ENCODE results near the gene LRRC3. TPM values are rescaled to one million over a fixed set of nuclear protein-coding genes. Genes with fewer than 3 reads are reported as not detected.

The LRRC3 gene
- total and polyA plus RNA-seq, 4 donors: 3.0 to 14.2 (median 7.5) TPM

Small RNA genes within 50 kb of the gene (small RNA-seq; reads per million reads assigned to genes)
- gene RF00285: not detected

Other genes with a start within 250 kb of the LRRC3 start
- 1 to 10 TPM; 1.1 to 1.6 TPM for gene ICOSLG, start 214.6 kb upstream of the LRRC3 start, total RNA-seq
- 1 to 10 TPM in 1 of 2 donors, under 1 TPM in 1; 0.69 to 1.1 TPM for gene ICOSLG, start 214.6 kb upstream of the LRRC3 start, polyA plus RNA-seq
- gene DNMT3L, start 193.6 kb upstream of the LRRC3 start, total RNA-seq: under 1 TPM in 1 of 2 donors, not detected in 1; 0.25 TPM
- under 1 TPM; 0.18 to 0.99 TPM for gene DNMT3L, start 193.6 kb upstream of the LRRC3 start, polyA plus RNA-seq
- gene AIRE, start 169.6 kb upstream of the LRRC3 start, total RNA-seq: under 1 TPM in 1 of 2 donors, not detected in 1; 0.05 TPM
- gene AIRE, start 169.6 kb upstream of the LRRC3 start, polyA plus RNA-seq: not detected
- gene PFKL, start 155.5 kb upstream of the LRRC3 start, total RNA-seq: 10 to 100 TPM; 83.9 to 98.4 TPM
- gene PFKL, start 155.5 kb upstream of the LRRC3 start, polyA plus RNA-seq: 10 to 100 TPM; 48.1 to 78.1 TPM
- 10 to 100 TPM; 11.7 to 12.9 TPM for gene CFAP410, start 116.1 kb upstream of the LRRC3 start, total RNA-seq
- gene CFAP410, start 116.1 kb upstream of the LRRC3 start, polyA plus RNA-seq: 10 to 100 TPM in 1 of 2 donors, 1 to 10 TPM in 1; 7.9 to 16.3 TPM
- gene TRPM2, start 101.9 kb upstream of the LRRC3 start, total RNA-seq: 1 to 10 TPM in 1 of 2 donors, under 1 TPM in 1; 0.65 to 1.3 TPM
- gene TRPM2, start 101.9 kb upstream of the LRRC3 start, polyA plus RNA-seq: under 1 TPM; 0.43 to 0.61 TPM
- gene KRTAP10-1, start 84.7 kb downstream of the LRRC3 start, total RNA-seq: not detected
- not detected for gene KRTAP10-1, start 84.7 kb downstream of the LRRC3 start, polyA plus RNA-seq
- gene KRTAP10-2, start 96.0 kb downstream of the LRRC3 start, total RNA-seq: not detected
- not detected for gene KRTAP10-2, start 96.0 kb downstream of the LRRC3 start, polyA plus RNA-seq
- not detected for gene KRTAP10-3, start 103.3 kb downstream of the LRRC3 start, total RNA-seq
- not detected for gene KRTAP10-3, start 103.3 kb downstream of the LRRC3 start, polyA plus RNA-seq
- not detected for gene KRTAP10-4, start 118.2 kb downstream of the LRRC3 start, total RNA-seq
- gene KRTAP10-4, start 118.2 kb downstream of the LRRC3 start, polyA plus RNA-seq: not detected
- not detected for gene KRTAP10-5, start 125.1 kb downstream of the LRRC3 start, total RNA-seq
- not detected for gene KRTAP10-5, start 125.1 kb downstream of the LRRC3 start, polyA plus RNA-seq
- gene KRTAP10-6, start 137.0 kb downstream of the LRRC3 start, total RNA-seq: not detected
- not detected for gene KRTAP10-6, start 137.0 kb downstream of the LRRC3 start, polyA plus RNA-seq
- not detected for gene KRTAP10-7, start 145.1 kb downstream of the LRRC3 start, total RNA-seq
- gene KRTAP10-7, start 145.1 kb downstream of the LRRC3 start, polyA plus RNA-seq: not detected
- gene KRTAP10-8, start 156.6 kb downstream of the LRRC3 start, total RNA-seq: not detected
- gene KRTAP10-8, start 156.6 kb downstream of the LRRC3 start, polyA plus RNA-seq: not detected
- gene KRTAP10-9, start 171.6 kb downstream of the LRRC3 start, total RNA-seq: not detected
- not detected for gene KRTAP10-9, start 171.6 kb downstream of the LRRC3 start, polyA plus RNA-seq
- gene KRTAP10-10, start 181.8 kb downstream of the LRRC3 start, total RNA-seq: not detected
- gene KRTAP10-10, start 181.8 kb downstream of the LRRC3 start, polyA plus RNA-seq: not detected
- not detected for gene KRTAP10-11, start 190.9 kb downstream of the LRRC3 start, total RNA-seq
- gene KRTAP10-11, start 190.9 kb downstream of the LRRC3 start, polyA plus RNA-seq: not detected
- not detected for gene KRTAP12-4, start 199.1 kb downstream of the LRRC3 start, total RNA-seq
- gene KRTAP12-4, start 199.1 kb downstream of the LRRC3 start, polyA plus RNA-seq: not detected
- not detected for gene KRTAP12-3, start 202.4 kb downstream of the LRRC3 start, total RNA-seq
- not detected for gene KRTAP12-3, start 202.4 kb downstream of the LRRC3 start, polyA plus RNA-seq
- gene KRTAP12-2, start 211.4 kb downstream of the LRRC3 start, total RNA-seq: not detected
- gene KRTAP12-2, start 211.4 kb downstream of the LRRC3 start, polyA plus RNA-seq: not detected
- gene KRTAP12-1, start 226.7 kb downstream of the LRRC3 start, total RNA-seq: not detected
- gene KRTAP12-1, start 226.7 kb downstream of the LRRC3 start, polyA plus RNA-seq: not detected
- not detected for gene KRTAP10-12, start 241.7 kb downstream of the LRRC3 start, total RNA-seq
- gene KRTAP10-12, start 241.7 kb downstream of the LRRC3 start, polyA plus RNA-seq: not detected